NOMO-1 treated with DMSO at 0.1 percent for 48 hours (cell line): ENCODE measurements around the gene DUSP6.

ENCODE experiments used
- DNase-seq: peaks from one replicate; lab custom pipeline; 2025; ENCODE audit not compliant: unreplicated experiment; lab: John Stamatoyannopoulos, UW

Gene DUSP6

GRCh38 chr12:89299417-89299816 is 52.9 kb downstream of the DUSP6 start:
- no peak for DNase-seq
